ENCODE results near the gene CACNA1C. TPM values are rescaled to one million over a fixed set of nuclear protein-coding genes. Genes with fewer than 3 reads are reported as not detected.

Gene CACNA1C
- total and polyA plus RNA-seq, 2 donors (not counting 1 experiment from before 2014, with no cell fraction given), result 7.6 to 11.4 TPM

GRCh38 chr12:2337031-2338010 lies 284.5 kb downstream of the CACNA1C start:
- Histone ChIP-seq H3K4me1 (ENCODE audit: control insufficient read depth, extremely low read depth, insufficient read depth, low read length) (peaks cover 47% of the 10 kb centered on the region), H3K9ac (ENCODE audit: insufficient read depth, low read length) (peak overlapping the region; percentile 43), H3K4me2 (ENCODE audit: extremely low read depth, insufficient read depth, low read length) (no peak overlapping the region), H3K4me3 (replicated peaks in 1 of 4; ENCODE audit: control extremely low read depth in 1 of 4, insufficient read depth in 1 of 4, low read depth in 3 of 4, low read length in 4 of 4) (no peak overlapping the region), H3K27me3 (ENCODE audit: control insufficient read depth, insufficient read depth, low read length) (no peaks in the 10 kb centered on the region), H3K9me3 (ENCODE audit: control insufficient read depth, insufficient read depth, low read depth, low read length) (no peaks in the 10 kb centered on the region), H2AFZ (ENCODE audit: low read length) (no peak overlapping the region), H3K36me3 (ENCODE audit: control insufficient read depth, insufficient read depth, low read length) (no peaks in the 10 kb centered on the region), H3K27ac (ENCODE audit: insufficient read depth, low read length) (peak overlapping the region; percentile 92), H4K20me1 (ENCODE audit: control insufficient read depth, extremely low read depth, insufficient read depth, low read length) (no peaks in the 10 kb centered on the region), H3K79me2 (ENCODE audit: control insufficient read depth, insufficient read depth, low read length) (no peaks in the 10 kb centered on the region)
- TF ChIP-seq CTCF (conservative IDR thresholded peaks at IDR 0.05 in 1 of 2, IDR thresholded peaks at IDR 0.05 in 1 of 2; ENCODE audit: low read depth in 1 of 2, low read length in 2 of 2) (no peak), EZH2 (IDR thresholded peaks at IDR 0.05; ENCODE audit: low read length, missing control alignments) (no peak)
- peak in 1 of 2 donors; percentile 39 for DNase-seq (ENCODE audit: low read depth in 2 of 2)

- H3K4me3 ChIP-seq (replicated peaks in 1 of 4; ENCODE audit: control extremely low read depth in 1 of 4, insufficient read depth in 1 of 4, low read depth in 3 of 4, low read length in 4 of 4), result no peak overlapping the region
- no peaks in the 10 kb centered on the region for H3K36me3 ChIP-seq (ENCODE audit: control insufficient read depth, insufficient read depth, low read length)
- TF ChIP-seq CTCF (conservative IDR thresholded peaks at IDR 0.05 in 1 of 2, IDR thresholded peaks at IDR 0.05 in 1 of 2; ENCODE audit: low read depth in 1 of 2, low read length in 2 of 2) (no peak), EZH2 (IDR thresholded peaks at IDR 0.05; ENCODE audit: low read length, missing control alignments) (no peak)
- no peaks in the 10 kb centered on the region for H3K79me2 ChIP-seq (ENCODE audit: control insufficient read depth, insufficient read depth, low read length)
- peak overlapping the region; percentile 40 for H3K27ac ChIP-seq (ENCODE audit: insufficient read depth, low read length)
- DNase-seq (ENCODE audit: low read depth in 2 of 2), result no peak
- no peaks in the 10 kb centered on the region for H4K20me1 ChIP-seq (ENCODE audit: control insufficient read depth, extremely low read depth, insufficient read depth, low read length)
- peaks cover 41% of the 10 kb centered on the region for H3K4me1 ChIP-seq (ENCODE audit: control insufficient read depth, extremely low read depth, insufficient read depth, low read length)
- H2AFZ ChIP-seq (ENCODE audit: low read length), result no peak overlapping the region
- H3K9me3 ChIP-seq (ENCODE audit: control insufficient read depth, insufficient read depth, low read depth, low read length), result no peaks in the 10 kb centered on the region
- no peak overlapping the region for H3K4me2 ChIP-seq (ENCODE audit: extremely low read depth, insufficient read depth, low read length)
- H3K27me3 ChIP-seq (ENCODE audit: control insufficient read depth, insufficient read depth, low read length), result no peaks in the 10 kb centered on the region
- no peak overlapping the region for H3K9ac ChIP-seq (ENCODE audit: insufficient read depth, low read length)
Observed at GRCh38 chr12:2338381-2338780, 285.6 kb downstream of the CACNA1C start.

GRCh38 chr12:2338991-2339431 lies 286.2 kb downstream of the CACNA1C start:
- Histone ChIP-seq H3K9ac (ENCODE audit: insufficient read depth, low read length) (no peak overlapping the region), H3K27ac (ENCODE audit: insufficient read depth, low read length) (peak overlapping the region; percentile 40), H3K4me1 (ENCODE audit: control insufficient read depth, extremely low read depth, insufficient read depth, low read length) (peaks cover 36% of the 10 kb centered on the region), H3K36me3 (ENCODE audit: control insufficient read depth, insufficient read depth, low read length) (no peaks in the 10 kb centered on the region), H2AFZ (ENCODE audit: low read length) (no peak overlapping the region), H3K79me2 (ENCODE audit: control insufficient read depth, insufficient read depth, low read length) (no peaks in the 10 kb centered on the region), H3K4me3 (replicated peaks in 1 of 4; ENCODE audit: control extremely low read depth in 1 of 4, insufficient read depth in 1 of 4, low read depth in 3 of 4, low read length in 4 of 4) (no peak overlapping the region), H4K20me1 (ENCODE audit: control insufficient read depth, extremely low read depth, insufficient read depth, low read length) (no peaks in the 10 kb centered on the region), H3K4me2 (ENCODE audit: extremely low read depth, insufficient read depth, low read length) (no peak overlapping the region), H3K9me3 (ENCODE audit: control insufficient read depth, insufficient read depth, low read depth, low read length) (no peaks in the 10 kb centered on the region), H3K27me3 (ENCODE audit: control insufficient read depth, insufficient read depth, low read length) (no peaks in the 10 kb centered on the region)
- no peak for TF ChIP-seq EZH2 (IDR thresholded peaks at IDR 0.05; ENCODE audit: low read length, missing control alignments)
- no peak for TF ChIP-seq CTCF (conservative IDR thresholded peaks at IDR 0.05 in 1 of 2, IDR thresholded peaks at IDR 0.05 in 1 of 2; ENCODE audit: low read depth in 1 of 2, low read length in 2 of 2)
- DNase-seq (ENCODE audit: low read depth in 2 of 2), result peak; percentile 87 to 92
